Measurements from ENCODE around the gene MPV17. TPM values are rescaled to one million over a fixed set of nuclear protein-coding genes. Genes with fewer than 3 reads are reported as not detected.

MPV17 gene
- total RNA-seq, 1 experiment from 2014 or later, result 59.4 TPM

GRCh38 chr2:27282892-27283291 lies 40.0 kb downstream of the MPV17 start:
- H4K5ac ChIP-seq (ENCODE audit: insufficient read length, low read depth, low read length), result peak overlapping the region; percentile 18
- H3T11ph ChIP-seq (ENCODE audit: low read length), result no peak overlapping the region
- no peak overlapping the region for H2BK5ac ChIP-seq (ENCODE audit: insufficient read length, low read length)
- Mint-ChIP-seq H3K27me3 (ENCODE audit: low read depth) (peaks cover 36% of the 10 kb centered on the region), H3K9me3 (no peaks in the 10 kb centered on the region), H3K4me1 (peaks cover 58 to 65% of the 10 kb centered on the region in 2 experiments), H3K4me3 (peak overlapping the region; percentile 54 to 71), H3K36me3 (ENCODE audit: insufficient read depth in 1 of 3, low read depth in 3 of 3) (no peaks in the 10 kb centered on the region), H3K27ac (peak overlapping the region in 2 of 3 experiments; percentile 28 to 66; a peak in 1 of 7 replicates)
- TF ChIP-seq CTCF (conservative IDR thresholded peaks at IDR 0.05), result no peak
- H3K79me1 ChIP-seq (ENCODE audit: insufficient read depth, low read depth, low read length, poor library complexity, severe bottlenecking), result no peaks in the 10 kb centered on the region
- H3K4ac ChIP-seq (ENCODE audit: low read depth, low read length), result no peak overlapping the region
- no peak overlapping the region for H3K9ac ChIP-seq (ENCODE audit: extremely low read depth, insufficient read length, low read length)
- no peak overlapping the region for H2BK120ac ChIP-seq (ENCODE audit: low read depth, low read length, poor library complexity, severe bottlenecking)
- no peak overlapping the region for H3K56ac ChIP-seq (ENCODE audit: insufficient read length, low read depth, low read length)
- H2BK20ac ChIP-seq (ENCODE audit: low read depth, low read length, poor library complexity, severe bottlenecking), result no peak overlapping the region
- H2BK15ac ChIP-seq (ENCODE audit: low read depth, low read length), result no peak overlapping the region
- no peak overlapping the region for H3K23ac ChIP-seq (ENCODE audit: insufficient read length, low read depth, low read length)
- H3K27me3 ChIP-seq (ENCODE audit: insufficient read depth, low read length), result no peaks in the 10 kb centered on the region
- H2BK12ac ChIP-seq (ENCODE audit: insufficient read length, low read depth, low read length), result no peak overlapping the region
- no peaks in the 10 kb centered on the region for H4K20me1 ChIP-seq (ENCODE audit: control insufficient read depth, insufficient read depth, insufficient read length)
- H3K4me1 ChIP-seq (ENCODE audit: insufficient read depth, low read length), result peaks cover 13% of the 10 kb centered on the region; the same call in 1 of the 2 replicates
- no CpG with 5 or more reads among the region's 5 CpGs for WGBS (ENCODE audit: extremely low coverage, insufficient read length, low lambda C conversion rate)
- no peak overlapping the region for H2AFZ ChIP-seq (ENCODE audit: low read length)
- H3K18ac ChIP-seq (ENCODE audit: insufficient read length, low read depth, low read length), result peak overlapping the region; percentile 64
- peak; percentile 52 for DNase-seq
- peaks cover 6% of the 10 kb centered on the region for H3K23me2 ChIP-seq (ENCODE audit: insufficient read length, low read depth, low read length, poor library complexity, severe bottlenecking)
- no peak overlapping the region for H3K27ac ChIP-seq (ENCODE audit: insufficient read length, low read depth, low read length)
- H3K4me2 ChIP-seq (ENCODE audit: insufficient read depth, insufficient read length, low read length), result peak overlapping the region; percentile 66
- peak overlapping the region; percentile 71 for H3K14ac ChIP-seq (ENCODE audit: insufficient read depth, low read length)
- no peak overlapping the region for H2AK5ac ChIP-seq (ENCODE audit: insufficient read length, low read length)
- no peaks in the 10 kb centered on the region for H3K79me2 ChIP-seq (ENCODE audit: insufficient read depth, low read length)
- no peaks in the 10 kb centered on the region for H3K9me3 ChIP-seq (ENCODE audit: control insufficient read depth, low read depth, low read length)
- H4K91ac ChIP-seq (ENCODE audit: insufficient read length, low read depth, low read length), result no peak overlapping the region
- no peak overlapping the region for H4K8ac ChIP-seq (replicated peaks; ENCODE audit: insufficient read length, low read depth, low read length)
